Measurements from ENCODE around the gene TAAR1. TPM values are rescaled to one million over a fixed set of nuclear protein-coding genes. Genes with fewer than 3 reads are reported as not detected.

Gene TAAR1
- total RNA-seq, 4 donors from 2014 or later: not detected

DNA sequence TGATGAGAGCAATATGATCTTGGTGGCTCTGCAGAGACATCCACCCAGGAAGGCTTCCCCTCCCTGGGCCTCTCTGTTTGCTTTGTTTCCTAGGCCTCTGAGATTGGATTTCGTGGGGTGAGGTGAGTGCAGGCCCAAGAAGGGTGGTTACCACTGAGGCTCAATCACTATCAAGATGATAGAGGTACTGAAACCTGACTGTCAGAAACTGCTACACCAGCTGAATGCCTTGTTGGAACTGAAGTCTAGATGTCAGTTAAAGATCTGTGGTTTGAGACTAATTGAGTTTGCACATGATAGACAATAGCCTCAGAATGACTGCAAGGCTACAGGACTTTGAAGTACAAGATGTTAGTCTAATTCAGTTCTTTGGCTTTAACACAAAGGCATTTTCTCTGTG is 39.6 kb upstream of the TAAR1 start:
- Histone ChIP-seq H3K4me3 (no peak overlapping the region), H3K4me1 (no peaks in the 10 kb centered on the region), H3K27ac (replicated peaks in 1 of 4) (no peak overlapping the region), H3K27me3 (no peaks in the 10 kb centered on the region), H3K36me3 (no peaks in the 10 kb centered on the region), H3K9me3 (peaks cover 0 to 20% (median 14%) of the 10 kb centered on the region in 4 donors)
- 30% methylated on average over 1 of the region's 1 CpG for WGBS
- DNase-seq (ENCODE audit: extremely low spot score): no peak
- TF ChIP-seq EP300 (IDR thresholded peaks at IDR 0.05): no peak
- TF ChIP-seq, protein P1, sequence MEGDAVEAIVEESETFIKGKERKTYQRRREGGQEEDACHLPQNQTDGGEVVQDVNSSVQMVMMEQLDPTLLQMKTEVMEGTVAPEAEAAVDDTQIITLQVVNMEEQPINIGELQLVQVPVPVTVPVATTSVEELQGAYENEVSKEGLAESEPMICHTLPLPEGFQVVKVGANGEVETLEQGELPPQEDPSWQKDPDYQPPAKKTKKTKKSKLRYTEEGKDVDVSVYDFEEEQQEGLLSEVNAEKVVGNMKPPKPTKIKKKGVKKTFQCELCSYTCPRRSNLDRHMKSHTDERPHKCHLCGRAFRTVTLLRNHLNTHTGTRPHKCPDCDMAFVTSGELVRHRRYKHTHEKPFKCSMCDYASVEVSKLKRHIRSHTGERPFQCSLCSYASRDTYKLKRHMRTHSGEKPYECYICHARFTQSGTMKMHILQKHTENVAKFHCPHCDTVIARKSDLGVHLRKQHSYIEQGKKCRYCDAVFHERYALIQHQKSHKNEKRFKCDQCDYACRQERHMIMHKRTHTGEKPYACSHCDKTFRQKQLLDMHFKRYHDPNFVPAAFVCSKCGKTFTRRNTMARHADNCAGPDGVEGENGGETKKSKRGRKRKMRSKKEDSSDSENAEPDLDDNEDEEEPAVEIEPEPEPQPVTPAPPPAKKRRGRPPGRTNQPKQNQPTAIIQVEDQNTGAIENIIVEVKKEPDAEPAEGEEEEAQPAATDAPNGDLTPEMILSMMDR (IDR thresholded peaks at IDR 0.05): no peak
- no peak for TF ChIP-seq POLR2A (IDR thresholded peaks at IDR 0.05; ENCODE audit: low read depth)
- TF ChIP-seq POLR2AphosphoS5 (IDR thresholded peaks at IDR 0.05): no peak
- intact Hi-C loops (cut with DNase I): no loop called here

DNA sequence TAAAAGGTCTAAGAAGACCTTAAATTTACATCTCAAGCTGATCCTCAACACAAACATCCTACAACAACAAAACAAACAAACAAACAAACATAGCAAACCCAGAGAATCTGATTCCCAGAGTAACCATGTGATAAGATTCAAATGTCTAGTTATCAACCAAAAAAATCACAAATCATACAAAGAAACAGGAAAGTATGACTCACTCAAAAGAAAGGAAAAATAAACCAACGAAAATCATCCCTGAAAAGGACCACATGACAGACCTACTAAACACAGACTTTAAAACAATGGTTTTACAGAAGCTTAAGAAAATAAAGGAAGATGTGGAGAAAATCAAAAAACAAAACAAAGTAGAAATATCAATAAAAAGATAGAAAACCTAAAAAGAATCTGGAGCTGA is 36.8 kb upstream of the TAAR1 start:
- WGBS: 28% methylated on average over 1 of the region's 1 CpG
- intact Hi-C loops (cut with DNase I): no loop called here
- TF ChIP-seq POLR2AphosphoS5 (IDR thresholded peaks at IDR 0.05): no peak
- TF ChIP-seq POLR2A (IDR thresholded peaks at IDR 0.05; ENCODE audit: low read depth): no peak
- no peak for TF ChIP-seq EP300 (IDR thresholded peaks at IDR 0.05)
- Histone ChIP-seq H3K36me3 (no peaks in the 10 kb centered on the region), H3K27me3 (no peaks in the 10 kb centered on the region), H3K4me1 (no peaks in the 10 kb centered on the region), H3K9me3 (peaks cover 0 to 20% (median 14%) of the 10 kb centered on the region in 4 donors), H3K4me3 (no peak overlapping the region), H3K27ac (replicated peaks in 1 of 4) (no peak overlapping the region)
- DNase-seq (ENCODE audit: extremely low spot score): no peak

DNA sequence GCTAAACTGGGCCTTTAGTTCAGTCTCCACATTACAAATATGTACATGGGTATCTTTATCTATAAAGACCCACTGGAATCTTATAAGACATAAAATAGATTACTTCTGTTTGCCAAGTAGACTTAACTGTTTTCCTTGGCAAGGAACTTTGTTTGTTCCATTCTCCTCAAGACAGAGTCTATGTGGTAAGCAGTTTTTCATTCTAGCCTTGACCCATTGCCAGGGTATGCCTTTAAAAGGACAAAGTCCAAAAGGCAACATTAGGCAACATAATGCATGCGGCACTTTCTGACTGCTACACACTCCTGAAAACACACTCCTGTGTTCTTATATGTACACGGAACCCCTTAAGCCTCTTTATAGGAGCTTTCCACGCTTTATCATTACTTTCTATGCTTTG is 34.5 kb upstream of the TAAR1 start:
- WGBS: 55% methylated on average over 3 of the region's 3 CpGs
- TF ChIP-seq, protein P1 (IDR thresholded peaks at IDR 0.05): no peak
- no peak for TF ChIP-seq EP300 (IDR thresholded peaks at IDR 0.05)
- no peak for TF ChIP-seq POLR2A (IDR thresholded peaks at IDR 0.05; ENCODE audit: low read depth)
- no peak for TF ChIP-seq POLR2AphosphoS5 (IDR thresholded peaks at IDR 0.05)
- Histone ChIP-seq H3K9me3 (peaks cover 0 to 20% (median 14%) of the 10 kb centered on the region in 4 donors), H3K27me3 (no peaks in the 10 kb centered on the region), H3K4me3 (no peak overlapping the region), H3K27ac (replicated peaks in 1 of 4) (no peak overlapping the region), H3K36me3 (no peaks in the 10 kb centered on the region), H3K4me1 (no peaks in the 10 kb centered on the region)
- no peak for DNase-seq (ENCODE audit: extremely low spot score)
- intact Hi-C loops (cut with DNase I): no loop called here

DNA sequence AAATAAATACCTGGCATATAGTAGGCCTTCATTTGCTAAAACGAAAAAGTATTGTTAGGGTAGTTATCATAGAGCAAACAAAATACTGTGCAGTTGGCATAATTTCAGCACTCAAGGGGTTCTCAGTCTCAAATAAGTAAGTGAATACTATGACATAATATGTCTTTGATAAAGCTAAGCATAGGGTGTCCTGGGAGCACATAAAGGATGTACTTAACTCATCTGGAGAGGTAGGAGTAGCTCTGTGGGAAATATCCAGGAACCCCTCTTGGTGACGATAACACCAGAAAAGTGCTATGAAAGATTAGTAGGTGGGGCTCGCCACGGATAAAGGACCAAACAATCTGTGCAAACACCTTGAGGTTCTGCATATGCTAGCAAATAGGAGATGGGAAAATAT is 31.7 kb upstream of the TAAR1 start:
- H3K4me3 ChIP-seq: no peak overlapping the region
- no peaks in the 10 kb centered on the region for H3K36me3 ChIP-seq
- H3K27me3 ChIP-seq: no peaks in the 10 kb centered on the region
- intact Hi-C loops (cut with DNase I): no loop called here
- no peak for DNase-seq (ENCODE audit: extremely low spot score)
- TF ChIP-seq EP300 (IDR thresholded peaks at IDR 0.05): no peak
- TF ChIP-seq POLR2AphosphoS5 (IDR thresholded peaks at IDR 0.05): no peak
- no peak for TF ChIP-seq POLR2A (IDR thresholded peaks at IDR 0.05; ENCODE audit: low read depth)
- TF ChIP-seq, protein P1 (IDR thresholded peaks at IDR 0.05): no peak
- no peak overlapping the region for H3K27ac ChIP-seq (replicated peaks in 1 of 4)
- no peaks in the 10 kb centered on the region for H3K4me1 ChIP-seq
- 82% methylated on average over 4 of the region's 4 CpGs for WGBS
- H3K9me3 ChIP-seq: peaks cover 0 to 5% (median 3%) of the 10 kb centered on the region in 4 donors

DNA sequence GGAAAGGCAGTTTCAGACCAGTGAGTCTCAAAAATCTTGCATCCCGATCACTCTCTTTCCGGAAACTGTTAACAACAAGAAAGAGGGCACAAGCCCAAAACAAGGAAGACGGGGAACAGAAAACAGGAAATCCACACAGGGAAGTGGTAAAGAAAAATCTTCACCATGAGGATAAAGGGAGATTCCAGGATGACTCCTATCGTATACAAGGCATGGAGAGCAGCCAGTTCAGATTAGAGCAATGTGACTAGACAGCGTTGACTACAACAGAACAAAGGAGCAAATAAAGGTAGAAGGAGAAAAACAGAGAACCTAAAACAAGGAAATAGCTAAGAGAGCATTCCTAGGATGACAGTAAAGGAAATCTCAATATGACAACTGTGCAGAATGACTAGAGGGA is 28.3 kb upstream of the TAAR1 start:
- Histone ChIP-seq H3K4me3 (no peak overlapping the region), H3K27ac (replicated peaks in 1 of 4) (no peak overlapping the region), H3K4me1 (no peaks in the 10 kb centered on the region), H3K27me3 (no peaks in the 10 kb centered on the region), H3K36me3 (no peaks in the 10 kb centered on the region), H3K9me3 (no peaks in the 10 kb centered on the region)
- no peak for DNase-seq (ENCODE audit: extremely low spot score)
- TF ChIP-seq EP300 (IDR thresholded peaks at IDR 0.05) (no peak), POLR2AphosphoS5 (IDR thresholded peaks at IDR 0.05) (no peak), POLR2A (IDR thresholded peaks at IDR 0.05; ENCODE audit: low read depth) (no peak)
- TF ChIP-seq, protein P1 (IDR thresholded peaks at IDR 0.05): no peak
- intact Hi-C loops (cut with DNase I): no loop called here
- 60% methylated on average over 5 of the region's 5 CpGs for WGBS
